D721Med (cell line): ENCODE results near the gene SF1.

ENCODE experiments used
- DNase-seq: peaks from one replicate; pipeline ENCODE4 v3.0.0; 2011; ENCODE audit warnings: low spot score; ENCODE audit not compliant: insufficient read length
- FAIRE-seq: peaks from 2 replicates; lab custom pipeline; 2011; peaks lifted over from hg19 to GRCh38; lab: Jason Lieb, UNC
- TF ChIP-seq, protein P1 (sequence below): IDR thresholded peaks from 2 replicates; pipeline ENCODE4 v1.5.1; 2012; ENCODE audit warnings: mild to moderate bottlenecking, control low read depth; ENCODE audit not compliant: insufficient read depth; ENCODE audit errors: missing control alignments

Gene SF1

DNA sequence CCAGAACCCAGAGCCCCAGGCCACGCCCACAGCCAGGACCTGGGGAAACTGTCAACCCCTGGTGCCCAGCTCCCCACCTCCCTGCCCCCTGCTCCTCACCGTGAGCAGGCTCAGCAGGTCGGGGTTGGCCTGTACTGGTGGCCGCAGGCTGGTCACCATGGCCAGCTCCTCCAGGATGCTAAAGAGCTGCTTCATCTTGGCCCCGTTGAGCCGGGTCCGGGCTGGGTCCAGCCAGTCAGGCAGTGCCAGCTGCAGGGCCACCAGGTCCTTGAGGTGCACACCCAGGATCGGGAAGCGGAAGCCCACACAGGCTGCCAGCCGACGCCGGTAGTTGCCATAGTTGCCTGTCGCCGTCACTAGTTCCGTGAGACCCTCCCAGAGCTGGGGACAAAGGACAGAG is 41.7 kb downstream of the SF1 start:
- TF ChIP-seq, protein P1, sequence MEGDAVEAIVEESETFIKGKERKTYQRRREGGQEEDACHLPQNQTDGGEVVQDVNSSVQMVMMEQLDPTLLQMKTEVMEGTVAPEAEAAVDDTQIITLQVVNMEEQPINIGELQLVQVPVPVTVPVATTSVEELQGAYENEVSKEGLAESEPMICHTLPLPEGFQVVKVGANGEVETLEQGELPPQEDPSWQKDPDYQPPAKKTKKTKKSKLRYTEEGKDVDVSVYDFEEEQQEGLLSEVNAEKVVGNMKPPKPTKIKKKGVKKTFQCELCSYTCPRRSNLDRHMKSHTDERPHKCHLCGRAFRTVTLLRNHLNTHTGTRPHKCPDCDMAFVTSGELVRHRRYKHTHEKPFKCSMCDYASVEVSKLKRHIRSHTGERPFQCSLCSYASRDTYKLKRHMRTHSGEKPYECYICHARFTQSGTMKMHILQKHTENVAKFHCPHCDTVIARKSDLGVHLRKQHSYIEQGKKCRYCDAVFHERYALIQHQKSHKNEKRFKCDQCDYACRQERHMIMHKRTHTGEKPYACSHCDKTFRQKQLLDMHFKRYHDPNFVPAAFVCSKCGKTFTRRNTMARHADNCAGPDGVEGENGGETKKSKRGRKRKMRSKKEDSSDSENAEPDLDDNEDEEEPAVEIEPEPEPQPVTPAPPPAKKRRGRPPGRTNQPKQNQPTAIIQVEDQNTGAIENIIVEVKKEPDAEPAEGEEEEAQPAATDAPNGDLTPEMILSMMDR, result no peak
- no peak for FAIRE-seq
- DNase-seq, result no peak

DNA sequence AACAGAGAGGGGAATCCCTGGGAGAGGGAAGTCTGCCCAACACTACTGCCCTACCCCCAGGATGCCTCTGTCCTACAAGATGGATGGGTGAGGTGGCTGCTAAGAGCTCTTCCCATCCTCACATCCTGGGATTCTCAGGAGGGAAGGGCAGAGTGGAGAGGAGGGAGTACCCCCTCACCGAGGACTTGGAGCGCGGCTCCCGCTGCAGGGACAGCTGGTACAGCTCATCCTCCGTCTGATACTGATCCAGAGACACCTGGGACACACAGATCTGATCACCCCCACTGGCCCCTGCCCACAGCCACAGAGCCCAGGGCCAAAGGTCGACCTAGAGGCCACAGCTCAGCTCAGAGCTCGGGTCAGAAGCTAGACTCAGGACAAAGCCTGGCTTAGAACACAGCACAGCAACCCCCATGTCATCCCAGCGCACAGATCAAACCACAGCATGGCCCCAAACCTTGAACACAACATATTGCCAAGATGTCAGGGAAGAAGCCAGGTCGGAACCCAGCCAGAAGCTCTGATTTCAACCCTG is 42.5 kb downstream of the SF1 start:
- TF ChIP-seq, protein P1, result no peak
- DNase-seq (no peak), FAIRE-seq (no peak)

DNA sequence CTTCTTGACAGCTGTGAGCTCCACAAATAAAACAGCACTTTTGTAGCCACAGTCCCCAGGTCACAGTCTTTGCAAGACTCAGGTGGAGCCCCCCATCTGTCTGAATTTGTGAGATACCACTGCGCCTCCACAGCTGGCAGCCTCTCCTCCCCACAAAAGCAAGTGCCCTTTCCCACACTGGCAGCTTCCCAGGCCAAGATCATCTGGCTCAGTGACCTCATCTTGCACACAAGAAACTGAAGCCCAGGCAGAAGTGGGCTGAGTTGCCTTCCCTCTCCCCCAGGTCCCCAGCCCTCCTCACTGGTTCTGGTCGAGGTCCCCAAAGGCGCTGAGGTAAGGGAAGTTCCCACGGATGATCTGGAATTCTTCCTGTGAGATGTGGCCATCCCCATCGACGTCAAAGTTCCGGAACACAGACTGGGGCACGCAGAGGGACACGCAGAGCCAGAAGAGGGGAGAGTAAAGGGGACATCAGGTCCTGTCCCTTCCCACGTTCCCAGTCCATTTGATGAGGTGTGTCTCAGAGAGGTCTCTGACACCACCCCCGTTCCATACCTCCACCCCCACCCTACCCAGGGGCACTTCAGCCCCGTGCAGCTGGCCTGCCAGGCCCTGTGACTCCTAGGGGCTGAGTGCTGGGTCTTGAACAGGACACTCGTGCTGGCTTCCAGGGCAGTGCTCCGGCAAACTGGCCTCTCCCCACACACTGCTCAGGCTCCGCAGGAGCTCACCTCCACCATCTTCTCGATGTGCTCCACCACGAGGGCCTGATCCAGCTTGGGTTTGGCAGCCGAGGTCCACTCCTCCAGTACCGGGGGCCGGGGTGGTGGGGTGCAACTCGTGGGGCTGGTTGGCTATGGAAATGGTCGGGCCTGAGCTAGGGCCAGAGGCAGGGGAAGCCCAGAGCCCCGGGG is 43.3 kb downstream of the SF1 start:
- DNase-seq, result no peak
- FAIRE-seq, result no peak
- TF ChIP-seq, protein P1, result no peak

DNA sequence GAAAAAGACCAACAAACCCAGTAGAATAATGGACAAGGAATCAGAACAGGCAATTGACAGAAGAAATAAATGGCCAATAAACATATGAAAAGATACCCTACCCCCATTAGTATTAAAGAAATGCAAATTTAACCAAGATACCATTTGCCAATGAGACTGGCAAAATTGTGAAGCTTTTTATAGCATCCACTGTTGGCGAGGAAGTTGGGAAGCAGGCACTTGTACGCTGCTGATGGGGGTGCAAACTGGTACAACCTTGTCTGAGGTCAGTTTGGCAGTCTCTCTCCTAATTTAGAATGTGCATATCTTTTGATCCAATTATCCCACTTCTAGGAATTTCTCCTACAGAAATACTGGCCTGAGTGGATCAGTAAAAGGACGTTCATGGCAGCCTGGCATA is 46.7 kb downstream of the SF1 start:
- DNase-seq (no peak), FAIRE-seq (no peak)
- TF ChIP-seq, protein P1, result no peak

DNA sequence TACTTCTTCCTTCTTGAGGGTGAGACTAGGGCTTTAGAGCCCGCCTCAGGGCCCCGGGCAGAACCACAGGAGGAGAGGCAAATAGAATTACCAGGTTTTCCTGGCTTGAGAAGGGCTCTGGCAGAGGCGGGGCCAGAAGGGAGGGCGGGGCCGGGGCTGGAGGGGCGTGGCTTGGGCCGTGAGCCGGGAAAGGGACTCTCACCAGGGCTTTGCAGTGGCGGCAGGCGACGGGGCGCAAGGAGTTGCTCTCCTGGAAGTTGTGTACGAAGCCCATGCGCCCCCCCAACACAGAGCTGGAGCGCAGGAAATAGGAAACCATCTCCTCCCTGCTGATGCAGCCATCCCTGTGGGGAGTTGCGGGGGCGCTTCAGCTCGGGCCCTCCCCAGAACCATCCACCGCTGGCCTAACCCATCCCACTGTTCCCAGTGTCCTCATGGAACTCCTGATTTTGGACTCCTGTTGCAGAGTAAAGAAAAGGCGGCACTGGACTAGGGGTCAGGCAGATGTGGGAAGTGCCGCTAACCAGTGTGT is 48.4 kb downstream of the SF1 start:
- DNase-seq (no peak), FAIRE-seq (no peak)
- TF ChIP-seq, protein P1, result no peak

DNA sequence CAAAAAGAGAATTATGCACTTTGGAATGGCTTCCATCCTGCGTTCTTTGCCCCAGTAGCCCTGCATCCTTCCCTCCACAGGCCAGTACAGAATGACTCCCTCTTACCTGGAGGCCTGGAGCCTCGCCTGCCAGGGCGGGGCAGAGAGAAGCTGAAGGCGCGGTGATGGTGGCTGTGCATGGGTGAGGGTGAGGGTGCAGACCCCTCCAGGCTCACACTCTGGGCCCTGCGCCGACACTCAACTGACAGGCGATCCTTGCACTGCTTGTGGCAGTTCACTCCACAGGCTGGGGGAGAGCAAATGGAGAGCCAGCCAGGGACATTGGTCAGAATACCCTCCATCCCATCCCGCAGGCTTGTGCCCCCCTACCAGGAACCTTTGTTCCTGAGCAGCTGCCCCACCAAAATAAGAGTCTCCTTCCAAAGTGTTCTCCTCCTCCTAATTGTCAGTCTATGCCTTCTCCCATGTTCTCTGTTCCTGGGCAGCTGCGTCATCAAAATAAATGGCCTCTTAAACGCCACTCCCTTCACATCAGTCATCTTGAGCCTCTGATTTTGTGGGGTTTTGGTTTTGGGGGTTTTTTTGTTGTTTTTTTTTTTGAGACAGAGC is 49.5 kb downstream of the SF1 start:
- no peak for DNase-seq
- TF ChIP-seq, protein P1, result no peak
- no peak for FAIRE-seq
